Measurements from ENCODE around the gene RNF128. TPM values are rescaled to one million over a fixed set of nuclear protein-coding genes. Genes with fewer than 3 reads are reported as not detected.

The RNF128 gene
- total and polyA plus RNA-seq, 2 of the 13 experiments (the other 11 are each of a cell fraction or from before 2014, with no cell fraction given): 18.5 to 43.5 TPM

DNA sequence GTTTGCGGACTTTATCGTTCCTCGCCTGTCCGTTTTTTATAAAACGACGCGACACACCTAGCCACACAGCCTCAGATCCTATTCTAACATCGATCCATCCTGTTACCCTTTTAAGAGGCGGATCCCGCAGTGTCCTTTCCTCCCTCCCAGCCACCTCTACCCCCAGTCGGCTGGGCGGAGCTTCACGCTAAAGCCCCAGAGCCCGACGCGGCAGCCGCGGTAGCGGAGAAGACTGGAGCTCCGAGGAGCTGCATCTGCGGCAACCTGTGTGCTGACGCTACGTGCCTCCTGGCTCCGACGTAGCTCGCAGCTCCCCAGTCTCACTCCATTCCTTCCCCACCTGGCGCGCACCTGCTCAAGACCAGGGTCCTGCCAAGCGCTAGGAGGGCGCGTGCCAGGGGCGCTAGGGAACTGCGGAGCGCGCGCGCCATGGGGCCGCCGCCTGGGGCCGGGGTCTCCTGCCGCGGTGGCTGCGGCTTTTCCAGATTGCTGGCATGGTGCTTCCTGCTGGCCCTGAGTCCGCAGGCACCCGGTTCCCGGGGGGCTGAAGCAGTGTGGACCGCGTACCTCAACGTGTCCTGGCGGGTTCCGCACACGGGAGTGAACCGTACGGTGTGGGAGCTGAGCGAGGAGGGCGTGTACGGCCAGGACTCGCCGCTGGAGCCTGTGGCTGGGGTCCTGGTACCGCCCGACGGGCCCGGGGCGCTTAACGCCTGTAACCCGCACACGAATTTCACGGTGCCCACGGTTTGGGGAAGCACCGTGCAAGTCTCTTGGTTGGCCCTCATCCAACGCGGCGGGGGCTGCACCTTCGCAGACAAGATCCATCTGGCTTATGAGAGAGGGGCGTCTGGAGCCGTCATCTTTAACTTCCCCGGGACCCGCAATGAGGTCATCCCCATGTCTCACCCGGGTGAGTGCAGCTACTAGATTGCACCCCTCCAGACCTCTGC lies at the start of gene RNF128 (continued):
- TF ChIP-seq, protein P1, sequence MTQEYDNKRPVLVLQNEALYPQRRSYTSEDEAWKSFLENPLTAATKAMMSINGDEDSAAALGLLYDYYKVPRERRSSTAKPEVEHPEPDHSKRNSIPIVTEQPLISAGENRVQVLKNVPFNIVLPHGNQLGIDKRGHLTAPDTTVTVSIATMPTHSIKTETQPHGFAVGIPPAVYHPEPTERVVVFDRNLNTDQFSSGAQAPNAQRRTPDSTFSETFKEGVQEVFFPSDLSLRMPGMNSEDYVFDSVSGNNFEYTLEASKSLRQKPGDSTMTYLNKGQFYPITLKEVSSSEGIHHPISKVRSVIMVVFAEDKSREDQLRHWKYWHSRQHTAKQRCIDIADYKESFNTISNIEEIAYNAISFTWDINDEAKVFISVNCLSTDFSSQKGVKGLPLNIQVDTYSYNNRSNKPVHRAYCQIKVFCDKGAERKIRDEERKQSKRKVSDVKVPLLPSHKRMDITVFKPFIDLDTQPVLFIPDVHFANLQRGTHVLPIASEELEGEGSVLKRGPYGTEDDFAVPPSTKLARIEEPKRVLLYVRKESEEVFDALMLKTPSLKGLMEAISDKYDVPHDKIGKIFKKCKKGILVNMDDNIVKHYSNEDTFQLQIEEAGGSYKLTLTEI (CRISPR knock-in tag; conservative IDR thresholded peaks at IDR 0.05): no peak
- TF ChIP-seq, protein P2, sequence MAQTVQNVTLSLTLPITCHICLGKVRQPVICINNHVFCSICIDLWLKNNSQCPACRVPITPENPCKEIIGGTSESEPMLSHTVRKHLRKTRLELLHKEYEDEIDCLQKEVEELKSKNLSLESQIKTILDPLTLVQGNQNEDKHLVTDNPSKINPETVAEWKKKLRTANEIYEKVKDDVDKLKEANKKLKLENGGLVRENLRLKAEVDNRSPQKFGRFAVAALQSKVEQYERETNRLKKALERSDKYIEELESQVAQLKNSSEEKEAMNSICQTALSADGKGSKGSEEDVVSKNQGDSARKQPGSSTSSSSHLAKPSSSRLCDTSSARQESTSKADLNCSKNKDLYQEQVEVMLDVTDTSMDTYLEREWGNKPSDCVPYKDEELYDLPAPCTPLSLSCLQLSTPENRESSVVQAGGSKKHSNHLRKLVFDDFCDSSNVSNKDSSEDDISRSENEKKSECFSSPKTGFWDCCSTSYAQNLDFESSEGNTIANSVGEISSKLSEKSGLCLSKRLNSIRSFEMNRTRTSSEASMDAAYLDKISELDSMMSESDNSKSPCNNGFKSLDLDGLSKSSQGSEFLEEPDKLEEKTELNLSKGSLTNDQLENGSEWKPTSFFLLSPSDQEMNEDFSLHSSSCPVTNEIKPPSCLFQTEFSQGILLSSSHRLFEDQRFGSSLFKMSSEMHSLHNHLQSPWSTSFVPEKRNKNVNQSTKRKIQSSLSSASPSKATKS (CRISPR knock-in tag; IDR thresholded peaks at IDR 0.05): no peak
- no peak for TF ChIP-seq ZNF33A (CRISPR knock-in tag; IDR thresholded peaks at IDR 0.05; ENCODE audit: borderline replicate concordance)
- TF ChIP-seq RFX5 (IDR thresholded peaks at IDR 0.05; ENCODE audit: low read depth, low read length): no peak
- TF ChIP-seq HOXA5 (CRISPR knock-in tag; IDR thresholded peaks at IDR 0.05): 0 out of 2 replicates have a peak, but pooled peaks have one; percentile 46
- no peak for TF ChIP-seq ZNF577 (CRISPR knock-in tag; IDR thresholded peaks at IDR 0.05; ENCODE audit: borderline replicate concordance, low read depth)
- no peak for TF ChIP-seq ZFP36 (IDR thresholded peaks at IDR 0.05; ENCODE audit: borderline replicate concordance, low read depth, low read length, partially characterized antibody)
- TF ChIP-seq ZSCAN29 (CRISPR knock-in tag; conservative IDR thresholded peaks at IDR 0.05): no peak
- TF ChIP-seq MXD4 (CRISPR knock-in tag; IDR thresholded peaks at IDR 0.05): no peak
- TF ChIP-seq, protein P3, sequence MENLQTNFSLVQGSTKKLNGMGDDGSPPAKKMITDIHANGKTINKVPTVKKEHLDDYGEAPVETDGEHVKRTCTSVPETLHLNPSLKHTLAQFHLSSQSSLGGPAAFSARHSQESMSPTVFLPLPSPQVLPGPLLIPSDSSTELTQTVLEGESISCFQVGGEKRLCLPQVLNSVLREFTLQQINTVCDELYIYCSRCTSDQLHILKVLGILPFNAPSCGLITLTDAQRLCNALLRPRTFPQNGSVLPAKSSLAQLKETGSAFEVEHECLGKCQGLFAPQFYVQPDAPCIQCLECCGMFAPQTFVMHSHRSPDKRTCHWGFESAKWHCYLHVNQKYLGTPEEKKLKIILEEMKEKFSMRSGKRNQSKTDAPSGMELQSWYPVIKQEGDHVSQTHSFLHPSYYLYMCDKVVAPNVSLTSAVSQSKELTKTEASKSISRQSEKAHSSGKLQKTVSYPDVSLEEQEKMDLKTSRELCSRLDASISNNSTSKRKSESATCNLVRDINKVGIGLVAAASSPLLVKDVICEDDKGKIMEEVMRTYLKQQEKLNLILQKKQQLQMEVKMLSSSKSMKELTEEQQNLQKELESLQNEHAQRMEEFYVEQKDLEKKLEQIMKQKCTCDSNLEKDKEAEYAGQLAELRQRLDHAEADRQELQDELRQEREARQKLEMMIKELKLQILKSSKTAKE (CRISPR knock-in tag; IDR thresholded peaks at IDR 0.05; ENCODE audit: borderline replicate concordance): no peak
- TF ChIP-seq ZNF20 (CRISPR knock-in tag; IDR thresholded peaks at IDR 0.05): no peak
- no peak for TF ChIP-seq ZSCAN20 (CRISPR knock-in tag; IDR thresholded peaks at IDR 0.05; ENCODE audit: borderline replicate concordance)
- no peak for TF ChIP-seq MTF2 (CRISPR knock-in tag; IDR thresholded peaks at IDR 0.05; ENCODE audit: borderline replicate concordance)
- no peak for TF ChIP-seq PTBP1 (IDR thresholded peaks at IDR 0.05; ENCODE audit: low read depth, low read length, poor library complexity, severe bottlenecking)
- TF ChIP-seq CEBPB (IDR thresholded peaks at IDR 0.05; ENCODE audit: borderline replicate concordance, low read depth, low read length): no peak
- TF ChIP-seq SAP130 (CRISPR knock-in tag; IDR thresholded peaks at IDR 0.05; ENCODE audit: low read depth): peak; percentile 72
- TF ChIP-seq, protein P4, sequence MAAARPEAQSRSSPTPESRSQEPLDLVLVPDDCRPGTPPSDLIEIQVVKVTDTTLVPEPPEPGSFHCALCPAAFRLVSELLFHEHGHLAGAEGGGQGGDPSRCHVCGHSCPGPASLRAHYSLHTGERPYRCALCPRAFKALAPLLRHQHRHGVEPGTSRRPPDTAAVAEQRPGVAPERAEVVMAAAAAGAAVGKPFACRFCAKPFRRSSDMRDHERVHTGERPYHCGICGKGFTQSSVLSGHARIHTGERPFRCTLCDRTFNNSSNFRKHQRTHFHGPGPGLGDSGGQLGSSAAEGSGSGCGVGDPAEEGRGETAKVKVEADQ (CRISPR knock-in tag; IDR thresholded peaks at IDR 0.05; ENCODE audit: borderline replicate concordance): no peak
- TF ChIP-seq, protein P5, sequence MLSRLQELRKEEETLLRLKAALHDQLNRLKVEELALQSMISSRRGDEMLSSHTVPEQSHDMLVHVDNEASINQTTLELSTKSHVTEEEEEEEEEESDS (CRISPR knock-in tag; IDR thresholded peaks at IDR 0.05; ENCODE audit: borderline replicate concordance): no peak
- TF ChIP-seq KDM5A (IDR thresholded peaks at IDR 0.05; ENCODE audit: borderline replicate concordance, low read length): no peak; the same call in 1 of the 2 replicates
- TF ChIP-seq ZNF253 (CRISPR knock-in tag; IDR thresholded peaks at IDR 0.05; ENCODE audit: borderline replicate concordance): no peak
- TF ChIP-seq GZF1 (CRISPR knock-in tag; IDR thresholded peaks at IDR 0.05): peak; percentile 70; the same call in 1 of the 2 replicates
- TF ChIP-seq ZNF205 (CRISPR knock-in tag; IDR thresholded peaks at IDR 0.05): no peak

Data from HepG2 (cell line).